A549 (cell line): ENCODE data around the gene TSKU. TPM values are rescaled to one million over a fixed set of nuclear protein-coding genes. Genes with fewer than 3 reads are reported as not detected.
A peak's percentile ranks its signal among the peaks of the same experiment; 100 is the strongest.
"Not testable (repeated sequence)": the region's sequence is repeated elsewhere in the genome, so short reads cannot be mapped to it uniquely, and the experiment has no call there.

ENCODE experiments used
- ATAC-seq, 2 experiments: fragments of 200-7000 bp in 1 of 2; fragments of >200 bp in 1 of 2; cut with Nextera tagmentation in 1 of 2; cut with Tn5 transposase in 1 of 2; 3 replicates each; pipeline versions ENCODE4 v1.8.0 to v1.9.1; 2018 to 2020; ENCODE audit warnings: mild to moderate bottlenecking in 1 of 2, moderate library complexity in 1 of 2
- CTCF ChIA-PET: fragments of 300-600 bp; sonication (Branson Sonifier 250); formaldehyde crosslinking; extraction: SDS; loops from one replicate; lab custom pipeline; 2021; ENCODE audit warnings: antibody characterized with exemption, inconsistent platforms; lab: Yijun Ruan, JAX
- POLR2A ChIA-PET: fragments of 350-600 bp; formaldehyde crosslinking; extraction: SDS; loops from one replicate; lab custom pipeline; 2021; ENCODE audit warnings: antibody characterized with exemption, inconsistent platforms; lab: Yijun Ruan, JAX
- DNase-seq, 2 experiments: peaks; one replicate each; pipeline versions ENCODE4 v3.0.0 to v3.0.0-alpha.2; 2011 to 2016; ENCODE audit warnings: low read depth in 1 of 2, low spot score in 1 of 2
- FAIRE-seq: peaks from 2 replicates; lab custom pipeline; 2011; peaks lifted over from hg19 to GRCh38; lab: Jason Lieb, UNC
- H3K27ac ChIP-seq, 2 experiments: fragments of >200 bp; sonication (Bioruptor Twin); formaldehyde crosslinking; 3 replicates each; pipeline ENCODE4 v1.5.1; 2016 to 2017
- H3K4me1 ChIP-seq: fragments of >200 bp; sonication (Bioruptor Twin); formaldehyde crosslinking; 3 replicates; pipeline ENCODE4 v1.6.1; 2016
- H3K4me2 ChIP-seq: fragments of >200 bp; sonication (Bioruptor Twin); formaldehyde crosslinking; 3 replicates; pipeline ENCODE4 v1.6.1; 2016
- H3K4me3 ChIP-seq: fragments of >200 bp; sonication (Bioruptor Twin); formaldehyde crosslinking; 3 replicates; pipeline ENCODE4 v1.5.1; 2016
- H3K9me3 ChIP-seq: fragments of >200 bp; sonication (Bioruptor Twin); formaldehyde crosslinking; 3 replicates; pipeline ENCODE4 v1.6.1; 2016
- BHLHE40 ChIP-seq: IDR thresholded peaks from 2 replicates; pipeline ENCODE4 v1.6.1; 2012; ENCODE audit warnings: low read depth, low read length, inconsistent platforms
- CBX2 ChIP-seq: fragments of 200-600 bp; sonication (generic); IDR thresholded peaks from 2 replicates; pipeline ENCODE4 v1.6.1; 2016; ENCODE audit warnings: low read depth, mild to moderate bottlenecking, borderline replicate concordance
- EHMT2 ChIP-seq: fragments of 200-600 bp; sonication (generic); IDR thresholded peaks from 2 replicates; pipeline ENCODE4 v1.6.1; 2016; ENCODE audit warnings: antibody characterized with exemption, low read depth, mild to moderate bottlenecking, moderate library complexity
- EP300 ChIP-seq, 2 experiments: fragments of >200 bp; sonication (Bioruptor Twin); formaldehyde crosslinking; IDR thresholded peaks; 2 replicates in 1 of 2; 3 replicates in 1 of 2; pipeline ENCODE4 v1.6.1; 2016 to 2017
- FOSB ChIP-seq: fragments of 250-450 bp; sonication (Bioruptor Pico); IDR thresholded peaks from 2 replicates; pipeline ENCODE4 v1.5.0; 2020; ENCODE audit warnings: mild to moderate bottlenecking, moderate library complexity
- FOXS1 ChIP-seq: fragments of 250-450 bp; sonication (Bioruptor Pico); IDR thresholded peaks from 2 replicates; pipeline ENCODE4 v1.5.0; 2020; ENCODE audit warnings: mild to moderate bottlenecking, moderate library complexity
- HDAC2 ChIP-seq: fragments of 200-600 bp; sonication (generic); IDR thresholded peaks from 2 replicates; pipeline ENCODE4 v1.6.1; 2016
- HEYL ChIP-seq: fragments of 250-450 bp; sonication (Bioruptor Pico); IDR thresholded peaks from 2 replicates; pipeline ENCODE4 v1.8.0; 2021; ENCODE audit warnings: mild to moderate bottlenecking, moderate library complexity
- HOXA7 ChIP-seq: fragments of 250-450 bp; sonication (Bioruptor Pico); IDR thresholded peaks from 2 replicates; pipeline ENCODE4 v1.5.0; 2020; ENCODE audit warnings: mild to moderate bottlenecking, moderate library complexity
- HOXB13 ChIP-seq: fragments of 250-450 bp; sonication (Bioruptor Pico); IDR thresholded peaks from 2 replicates; pipeline ENCODE4 v1.5.0; 2020; ENCODE audit warnings: low read depth, mild to moderate bottlenecking, moderate library complexity
- HOXB5 ChIP-seq: fragments of 250-450 bp; sonication (Bioruptor Pico); IDR thresholded peaks from 2 replicates; pipeline ENCODE4 v1.5.0; 2020; ENCODE audit warnings: mild to moderate bottlenecking, moderate library complexity
- KDM1A ChIP-seq: fragments of 200-600 bp; sonication (generic); IDR thresholded peaks from 2 replicates; pipeline ENCODE4 v1.6.1; 2016; ENCODE audit warnings: low read depth, mild to moderate bottlenecking
- KDM5A ChIP-seq: fragments of 200-600 bp; sonication (generic); IDR thresholded peaks from 2 replicates; pipeline ENCODE4 v1.6.1; 2016; ENCODE audit warnings: antibody characterized with exemption, mild to moderate bottlenecking
- MAFK ChIP-seq: fragments of 450-650 bp; IDR thresholded peaks from 2 replicates; pipeline ENCODE4 v1.6.1; 2014; ENCODE audit not compliant: partially characterized antibody
- MAZ ChIP-seq: fragments of 150-350 bp; IDR thresholded peaks from 2 replicates; pipeline ENCODE4 v1.6.1; 2014; ENCODE audit warnings: antibody characterized with exemption, low read depth, low read length, borderline replicate concordance
- NR3C1 ChIP-seq: fragments of >200 bp; sonication (Bioruptor Twin); formaldehyde crosslinking; IDR thresholded peaks from 3 replicates; pipeline ENCODE4 v1.6.1; 2017
- PHF8 ChIP-seq: fragments of 200-600 bp; sonication (generic); IDR thresholded peaks from 2 replicates; pipeline ENCODE4 v1.6.1; 2016; ENCODE audit warnings: low read depth, mild to moderate bottlenecking, antibody characterized with exemption, moderate library complexity, borderline replicate concordance
- RNF2 ChIP-seq: fragments of 200-600 bp; sonication (generic); IDR thresholded peaks from 2 replicates; pipeline ENCODE4 v1.6.1; 2016; ENCODE audit warnings: low read depth, mild to moderate bottlenecking, antibody characterized with exemption, moderate library complexity, borderline replicate concordance
- SMC3 ChIP-seq: fragments of >200 bp; sonication (Bioruptor Twin); formaldehyde crosslinking; IDR thresholded peaks from 3 replicates; pipeline ENCODE4 v1.6.1; 2018; ENCODE audit warnings: inconsistent platforms
- SREBF2 ChIP-seq: fragments of 450-650 bp; IDR thresholded peaks from 2 replicates; pipeline ENCODE4 v1.6.1; 2014; ENCODE audit warnings: mild to moderate bottlenecking, moderate library complexity
- TFCP2L1 ChIP-seq: fragments of 250-450 bp; sonication (Bioruptor Pico); IDR thresholded peaks from 2 replicates; pipeline ENCODE4 v1.5.0; 2021; ENCODE audit warnings: mild to moderate bottlenecking
- TP53 ChIP-seq: fragments of 250-450 bp; sonication (Bioruptor Pico); IDR thresholded peaks from 2 replicates; pipeline ENCODE4 v1.5.0; 2021; ENCODE audit warnings: mild to moderate bottlenecking, moderate library complexity
- ZC3H11A ChIP-seq: fragments of 450-650 bp; IDR thresholded peaks from 2 replicates; pipeline ENCODE4 v1.6.1; 2014; ENCODE audit warnings: antibody characterized with exemption, mild to moderate bottlenecking
- WGBS: methylation state at CpG from one replicate; pipeline ENCODE4 v1.1.6; 2017; ENCODE audit errors: missing lambda C conversion rate; 5-methylcytosine and 5-hydroxymethylcytosine counted together
- polyA plus RNA-seq, 4 experiments: library from polyadenylated mRNA; depleted of rRNA in 3 of 4; stranded (reverse); fragments of >200 nt; fragmentation: RNase III in 1 of 4; extraction: RNeasy Plus Mini Kit Qiagen cat#74134 plus additional on column Dnase treatment in 1 of 4; gene quantifications; 2 replicates in 3 of 4; 3 replicates in 1 of 4; pipeline ENCODE4 v1.2.3, GENCODE V29; 2011 to 2017
- TF ChIP-seq, protein P1 (sequence below): IDR thresholded peaks from 2 replicates; pipeline ENCODE4 v1.6.1; 2012
- TF ChIP-seq, protein P2 (sequence below): IDR thresholded peaks from 2 replicates; pipeline ENCODE4 v1.6.1; 2012
- TF ChIP-seq, protein P3 (sequence below): fragments of 450-650 bp; IDR thresholded peaks from 2 replicates; pipeline ENCODE4 v1.6.1; 2014; ENCODE audit warnings: antibody characterized with exemption
- TF ChIP-seq, protein P4 (sequence below): fragments of >200 bp; sonication (Bioruptor Twin); formaldehyde crosslinking; IDR thresholded peaks from 2 replicates; pipeline ENCODE4 v1.6.1; 2016
- TF ChIP-seq, protein P5 (sequence below): fragments of >200 bp; sonication (Bioruptor Twin); formaldehyde crosslinking; IDR thresholded peaks from 3 replicates; pipeline ENCODE4 v1.6.1; 2016

The TSKU gene
- polyA plus RNA-seq, 2 of the 4 experiments (the other 2 are of a cell fraction): 164 to 171 TPM

DNA sequence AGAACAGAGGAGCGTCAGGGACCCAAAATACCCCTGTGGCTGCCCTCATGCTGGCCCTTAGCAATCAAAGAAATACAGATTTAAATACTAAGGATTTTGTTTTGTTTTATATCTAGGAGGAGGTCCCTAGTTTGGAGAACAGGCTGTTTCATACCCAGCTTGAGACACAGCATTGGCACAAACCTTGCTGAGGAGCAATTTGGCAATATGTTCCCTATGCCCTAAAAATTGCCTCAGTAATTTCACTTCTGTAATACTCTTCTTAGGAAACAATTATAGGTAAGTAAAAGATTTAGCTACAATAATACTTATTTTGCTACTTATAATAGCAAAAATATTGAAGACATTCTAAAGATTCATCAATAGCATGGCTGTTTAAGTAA is 37.0 kb downstream of the TSKU start:
- 90% methylated on average over 1 of the region's 1 CpG for WGBS
- TF ChIP-seq CBX2: no peak
- DNase-seq: no peak
- Histone ChIP-seq H3K4me1 (peaks cover 23% of the 10 kb centered on the region), H3K27ac (no peak overlapping the region), H3K4me3 (no peak overlapping the region), H3K9me3 (no peaks in the 10 kb centered on the region), H3K4me2 (no peak overlapping the region)
- POLR2A ChIA-PET: no interaction called here
- CTCF ChIA-PET: interaction anchor here (0.8 to 3.4 kb wide), 4 partner anchors 11 to 99 kb away, joined by 3 to 17 read pairs (median 4); no protein-coding TSS in a partner anchor
- no peak for FAIRE-seq
- ATAC-seq: no peak

DNA sequence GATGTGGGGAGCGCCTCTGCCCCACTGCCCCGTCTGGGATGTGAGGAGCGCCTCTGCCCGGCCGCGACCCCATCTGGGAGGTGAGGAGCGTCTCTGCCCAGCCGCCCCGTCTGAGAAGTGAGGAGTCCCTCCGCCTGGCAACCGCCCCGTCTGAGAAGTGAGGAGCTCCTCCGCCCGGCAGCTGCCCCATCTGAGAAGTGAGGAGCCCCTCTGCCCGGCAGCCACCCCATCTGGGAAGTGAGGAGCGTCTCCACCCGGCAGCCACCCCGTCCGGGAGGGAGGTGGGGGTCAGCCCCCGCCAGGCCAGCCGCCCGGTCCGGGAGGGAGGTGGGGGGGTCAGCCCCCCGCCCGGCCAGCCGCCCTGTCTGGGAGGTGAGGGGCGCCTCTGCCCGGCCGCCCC is 38.2 kb downstream of the TSKU start:
- DNase-seq, ATAC-seq, POLR2A ChIA-PET, H3K4me3 ChIP-seq, H3K9me3 ChIP-seq, H3K4me2 ChIP-seq, H3K27ac ChIP-seq, FAIRE-seq: not testable (repeated sequence)
- CTCF ChIA-PET: interaction anchor here (1.5 to 1.6 kb wide), 2 partner anchors 13 to 19 kb away, joined by 5 read pairs; no protein-coding TSS in a partner anchor
- 85% methylated on average over 17 of the region's 29 CpGs for WGBS
- peaks cover 27% of the 10 kb centered on the region for H3K4me1 ChIP-seq

DNA sequence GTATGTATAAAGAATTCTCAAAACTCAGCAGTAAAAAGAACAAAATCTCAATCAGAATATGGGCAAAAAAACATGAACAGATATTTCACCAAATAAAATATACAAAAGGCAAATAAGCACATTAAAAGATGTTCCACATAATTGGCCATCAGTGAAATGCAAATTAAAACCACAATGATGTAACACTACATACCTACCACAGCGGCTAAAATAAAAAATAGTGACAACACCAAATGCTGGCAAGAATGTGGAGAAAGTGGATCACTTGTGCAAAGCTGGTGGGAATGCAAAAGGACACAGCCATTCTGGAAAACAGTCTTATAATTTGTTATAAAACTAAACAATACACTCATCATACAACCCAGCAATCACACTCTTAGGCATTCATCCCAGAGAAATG is 39.2 kb downstream of the TSKU start:
- ChIA-PET CTCF (interaction anchor here (0.9 to 1.5 kb wide), 2 partner anchors 20 to 89 kb away, joined by 3 to 5 read pairs; no protein-coding TSS in a partner anchor), POLR2A (no interaction called here)
- FAIRE-seq (no peak), ATAC-seq (no peak), DNase-seq (no peak)
- TF ChIP-seq KDM1A (no peak), FOSB (CRISPR knock-in tag) (no peak), TP53 (CRISPR knock-in tag) (no peak), BHLHE40 (no peak), SMC3 (no peak), RNF2 (no peak), HOXB13 (CRISPR knock-in tag) (no peak), MAZ (no peak), TFCP2L1 (no peak), HDAC2 (no peak), ZC3H11A (no peak), EP300 (IDR thresholded peaks at IDR 0.05) (no peak), EHMT2 (no peak)
- TF ChIP-seq, protein P1, sequence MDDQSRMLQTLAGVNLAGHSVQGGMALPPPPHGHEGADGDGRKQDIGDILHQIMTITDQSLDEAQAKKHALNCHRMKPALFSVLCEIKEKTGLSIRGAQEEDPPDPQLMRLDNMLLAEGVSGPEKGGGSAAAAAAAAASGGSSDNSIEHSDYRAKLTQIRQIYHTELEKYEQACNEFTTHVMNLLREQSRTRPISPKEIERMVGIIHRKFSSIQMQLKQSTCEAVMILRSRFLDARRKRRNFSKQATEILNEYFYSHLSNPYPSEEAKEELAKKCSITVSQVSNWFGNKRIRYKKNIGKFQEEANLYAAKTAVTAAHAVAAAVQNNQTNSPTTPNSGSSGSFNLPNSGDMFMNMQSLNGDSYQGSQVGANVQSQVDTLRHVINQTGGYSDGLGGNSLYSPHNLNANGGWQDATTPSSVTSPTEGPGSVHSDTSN: no peak
- TF ChIP-seq, protein P2, sequence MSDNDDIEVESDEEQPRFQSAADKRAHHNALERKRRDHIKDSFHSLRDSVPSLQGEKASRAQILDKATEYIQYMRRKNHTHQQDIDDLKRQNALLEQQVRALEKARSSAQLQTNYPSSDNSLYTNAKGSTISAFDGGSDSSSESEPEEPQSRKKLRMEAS: no peak
- TF ChIP-seq, protein P3, sequence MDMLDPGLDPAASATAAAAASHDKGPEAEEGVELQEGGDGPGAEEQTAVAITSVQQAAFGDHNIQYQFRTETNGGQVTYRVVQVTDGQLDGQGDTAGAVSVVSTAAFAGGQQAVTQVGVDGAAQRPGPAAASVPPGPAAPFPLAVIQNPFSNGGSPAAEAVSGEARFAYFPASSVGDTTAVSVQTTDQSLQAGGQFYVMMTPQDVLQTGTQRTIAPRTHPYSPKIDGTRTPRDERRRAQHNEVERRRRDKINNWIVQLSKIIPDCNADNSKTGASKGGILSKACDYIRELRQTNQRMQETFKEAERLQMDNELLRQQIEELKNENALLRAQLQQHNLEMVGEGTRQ: no peak
- H3K9me3 ChIP-seq: no peaks in the 10 kb centered on the region
- 94% methylated on average over 1 of the region's 1 CpG for WGBS
- peak overlapping the region; percentile 11 to 18; a peak in 2 of 6 replicates for H3K27ac ChIP-seq
- H3K4me2 ChIP-seq: peak overlapping the region; percentile 93; the same call in 2 of the 3 replicates
- peaks cover 27% of the 10 kb centered on the region for H3K4me1 ChIP-seq
- no peak overlapping the region for H3K4me3 ChIP-seq

DNA sequence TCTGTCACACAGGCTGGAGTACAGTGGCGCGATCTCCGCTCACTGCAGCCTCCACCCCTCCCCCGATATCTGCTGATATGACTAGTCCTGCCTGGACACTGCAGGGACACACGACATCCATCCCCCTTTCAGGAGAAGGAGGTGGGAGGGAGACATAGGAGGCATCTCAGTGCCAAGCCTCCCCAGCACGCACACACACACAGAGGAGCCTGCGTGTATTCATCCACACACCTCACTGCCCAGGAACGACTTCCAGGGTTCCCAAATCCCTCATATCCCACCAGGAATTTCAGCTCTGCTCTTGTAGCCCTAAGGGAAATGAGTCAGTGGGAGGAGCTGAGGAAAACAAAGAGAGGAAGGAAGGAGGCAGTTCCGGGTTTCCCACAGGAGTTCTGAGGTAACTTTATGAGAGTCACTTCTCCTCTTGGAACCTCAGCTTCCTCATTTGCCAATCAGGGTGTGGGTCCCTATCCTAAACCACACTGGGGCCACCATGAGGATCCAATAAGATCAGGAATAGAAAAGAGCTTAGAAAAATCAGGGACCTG is 40.4 kb downstream of the TSKU start:
- under 1% methylated on average over 9 of the region's 9 CpGs for WGBS
- peaks cover 27% of the 10 kb centered on the region for H3K4me1 ChIP-seq
- H3K27ac ChIP-seq: peak overlapping the region; percentile 80 to 91
- POLR2A ChIA-PET: interaction anchor here (0.6 to 1.2 kb wide), 2 partner anchors 15 to 976 kb away, joined by 3 to 5 read pairs; no protein-coding TSS in a partner anchor
- CTCF ChIA-PET: interaction anchor here (0.9 to 2.4 kb wide), 8 partner anchors 12 to 97 kb away, joined by 3 to 10 read pairs (median 8); no protein-coding TSS in a partner anchor
- FAIRE-seq: peak; percentile 73
- H3K4me2 ChIP-seq: peak overlapping the region; percentile 93
- H3K9me3 ChIP-seq: no peaks in the 10 kb centered on the region
- H3K4me3 ChIP-seq: peak overlapping the region; percentile 37
- DNase-seq: peak; percentile 89 to 91
- peak; percentile 95 to 97 for ATAC-seq
- TF ChIP-seq CBX2: no peak
- no peak for TF ChIP-seq HEYL (CRISPR knock-in tag)
- no peak for TF ChIP-seq PHF8
- no peak for TF ChIP-seq HDAC2
- TF ChIP-seq, protein P4, sequence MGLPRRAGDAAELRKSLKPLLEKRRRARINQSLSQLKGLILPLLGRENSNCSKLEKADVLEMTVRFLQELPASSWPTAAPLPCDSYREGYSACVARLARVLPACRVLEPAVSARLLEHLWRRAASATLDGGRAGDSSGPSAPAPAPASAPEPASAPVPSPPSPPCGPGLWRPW: no peak
- peak; percentile 68 for TF ChIP-seq MAFK
- TF ChIP-seq SREBF2: no peak
- TF ChIP-seq SMC3: 0 out of 3 replicates have a peak, but pooled peaks have one; percentile 16
- no peak for TF ChIP-seq FOXS1 (CRISPR knock-in tag)
- TF ChIP-seq HOXB5: no peak
- no peak for TF ChIP-seq NR3C1
- no peak for TF ChIP-seq KDM5A
- no peak for TF ChIP-seq HOXA7 (CRISPR knock-in tag)
- TF ChIP-seq, protein P5, sequence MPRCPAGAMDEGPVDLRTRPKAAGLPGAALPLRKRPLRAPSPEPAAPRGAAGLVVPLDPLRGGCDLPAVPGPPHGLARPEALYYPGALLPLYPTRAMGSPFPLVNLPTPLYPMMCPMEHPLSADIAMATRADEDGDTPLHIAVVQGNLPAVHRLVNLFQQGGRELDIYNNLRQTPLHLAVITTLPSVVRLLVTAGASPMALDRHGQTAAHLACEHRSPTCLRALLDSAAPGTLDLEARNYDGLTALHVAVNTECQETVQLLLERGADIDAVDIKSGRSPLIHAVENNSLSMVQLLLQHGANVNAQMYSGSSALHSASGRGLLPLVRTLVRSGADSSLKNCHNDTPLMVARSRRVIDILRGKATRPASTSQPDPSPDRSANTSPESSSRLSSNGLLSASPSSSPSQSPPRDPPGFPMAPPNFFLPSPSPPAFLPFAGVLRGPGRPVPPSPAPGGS: no peak
